Astrocyte of the spinal cord (primary cell): ENCODE data around the gene CPA4.

Source experiments
- DNase-seq: peaks from one replicate; pipeline ENCODE4 v3.0.0; 2011; ENCODE audit warnings: low read depth, low spot score
- H3K4me3 ChIP-seq: 2 replicates; pipeline ENCODE4 v1.5.1; 2011; ENCODE audit warnings: low read depth, mild to moderate bottlenecking, low read length, moderate library complexity
- in situ Hi-C: cut with HindIII; loops from 2 replicates; pipeline ENCODE4 v1.10.0; 2017; ENCODE audit warnings: low sequenced_read_pairs
- TF ChIP-seq, protein P1 (sequence below): IDR thresholded peaks from 2 replicates; pipeline ENCODE4 v1.5.1; 2012; ENCODE audit warnings: low read depth, mild to moderate bottlenecking, low read length, inconsistent platforms

CPA4 gene

GRCh38 chr7:130350945-130351790 lies 58.2 kb downstream of the CPA4 start:
- TF ChIP-seq, protein P1, sequence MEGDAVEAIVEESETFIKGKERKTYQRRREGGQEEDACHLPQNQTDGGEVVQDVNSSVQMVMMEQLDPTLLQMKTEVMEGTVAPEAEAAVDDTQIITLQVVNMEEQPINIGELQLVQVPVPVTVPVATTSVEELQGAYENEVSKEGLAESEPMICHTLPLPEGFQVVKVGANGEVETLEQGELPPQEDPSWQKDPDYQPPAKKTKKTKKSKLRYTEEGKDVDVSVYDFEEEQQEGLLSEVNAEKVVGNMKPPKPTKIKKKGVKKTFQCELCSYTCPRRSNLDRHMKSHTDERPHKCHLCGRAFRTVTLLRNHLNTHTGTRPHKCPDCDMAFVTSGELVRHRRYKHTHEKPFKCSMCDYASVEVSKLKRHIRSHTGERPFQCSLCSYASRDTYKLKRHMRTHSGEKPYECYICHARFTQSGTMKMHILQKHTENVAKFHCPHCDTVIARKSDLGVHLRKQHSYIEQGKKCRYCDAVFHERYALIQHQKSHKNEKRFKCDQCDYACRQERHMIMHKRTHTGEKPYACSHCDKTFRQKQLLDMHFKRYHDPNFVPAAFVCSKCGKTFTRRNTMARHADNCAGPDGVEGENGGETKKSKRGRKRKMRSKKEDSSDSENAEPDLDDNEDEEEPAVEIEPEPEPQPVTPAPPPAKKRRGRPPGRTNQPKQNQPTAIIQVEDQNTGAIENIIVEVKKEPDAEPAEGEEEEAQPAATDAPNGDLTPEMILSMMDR = no peak
- in situ Hi-C loops = no loop called here
- no peak overlapping the region for H3K4me3 ChIP-seq
- no peak for DNase-seq

DNA sequence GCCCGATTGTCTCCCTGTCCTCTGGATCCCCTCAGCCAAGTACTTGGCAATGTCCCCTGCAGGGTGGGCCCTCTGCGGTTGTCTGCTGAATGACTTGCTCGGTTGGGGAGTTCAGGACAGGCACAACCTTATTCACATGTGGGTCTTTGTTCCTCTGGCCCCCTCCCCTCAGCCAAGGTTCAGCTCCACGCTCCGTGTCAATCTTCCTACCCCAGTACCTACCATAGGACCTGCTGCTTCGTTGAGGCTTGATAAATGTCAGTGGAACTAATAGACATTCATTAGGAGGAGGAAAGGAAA lies 58.8 kb downstream of the CPA4 start:
- TF ChIP-seq, protein P1 = no peak
- H3K4me3 ChIP-seq = no peak overlapping the region
- DNase-seq = no peak
- in situ Hi-C loops = no loop called here

DNA sequence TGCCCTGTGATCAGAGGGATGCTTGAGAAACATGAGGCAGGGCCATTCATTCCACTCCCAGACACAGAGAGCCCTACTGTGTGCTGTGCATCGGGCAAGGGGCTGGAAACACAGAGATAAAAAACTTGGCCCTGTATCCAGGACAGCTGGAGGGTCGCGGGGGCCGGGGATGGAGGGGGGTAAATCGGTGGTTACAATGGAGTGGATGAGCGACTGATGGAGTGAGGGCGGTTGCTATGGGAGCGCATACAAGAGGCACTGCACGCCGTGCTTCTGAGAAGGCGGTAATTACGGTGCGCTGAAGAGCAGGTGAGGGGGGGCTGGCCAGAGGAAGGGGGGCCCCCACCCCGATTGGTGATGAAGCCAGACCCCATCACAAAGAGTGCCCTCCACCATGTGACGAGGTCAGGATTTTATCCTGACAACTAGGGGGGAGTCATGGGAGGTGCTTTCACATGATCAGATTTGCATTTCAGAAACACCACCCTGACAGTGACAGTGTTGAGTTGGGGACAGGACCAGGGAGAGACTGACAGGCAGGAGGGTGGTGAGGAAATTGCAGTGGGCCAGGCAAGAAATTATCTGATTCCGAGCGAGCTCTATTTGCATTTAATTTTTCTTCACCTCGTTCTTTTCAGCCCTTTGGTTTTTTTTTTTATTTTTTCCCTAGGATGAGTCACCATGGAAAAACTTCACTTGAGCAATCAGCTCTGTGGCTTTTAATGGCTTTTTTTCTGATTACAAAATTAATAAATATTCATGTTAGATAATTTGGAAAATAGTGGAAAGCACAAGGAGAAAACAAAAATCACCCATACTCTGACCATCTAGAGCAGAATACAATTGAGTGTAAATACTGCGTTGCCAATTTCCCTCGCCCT lies 59.5 kb downstream of the CPA4 start:
- in situ Hi-C loops = no loop called here
- DNase-seq = peak; percentile 74
- TF ChIP-seq, protein P1 = no peak
- H3K4me3 ChIP-seq = peak overlapping the region; percentile 14

- in situ Hi-C loops = no loop called here
- TF ChIP-seq, protein P1 = no peak
Measured at GRCh38 chr7:130353196-130353595, 60.2 kb downstream of the CPA4 start.

DNA sequence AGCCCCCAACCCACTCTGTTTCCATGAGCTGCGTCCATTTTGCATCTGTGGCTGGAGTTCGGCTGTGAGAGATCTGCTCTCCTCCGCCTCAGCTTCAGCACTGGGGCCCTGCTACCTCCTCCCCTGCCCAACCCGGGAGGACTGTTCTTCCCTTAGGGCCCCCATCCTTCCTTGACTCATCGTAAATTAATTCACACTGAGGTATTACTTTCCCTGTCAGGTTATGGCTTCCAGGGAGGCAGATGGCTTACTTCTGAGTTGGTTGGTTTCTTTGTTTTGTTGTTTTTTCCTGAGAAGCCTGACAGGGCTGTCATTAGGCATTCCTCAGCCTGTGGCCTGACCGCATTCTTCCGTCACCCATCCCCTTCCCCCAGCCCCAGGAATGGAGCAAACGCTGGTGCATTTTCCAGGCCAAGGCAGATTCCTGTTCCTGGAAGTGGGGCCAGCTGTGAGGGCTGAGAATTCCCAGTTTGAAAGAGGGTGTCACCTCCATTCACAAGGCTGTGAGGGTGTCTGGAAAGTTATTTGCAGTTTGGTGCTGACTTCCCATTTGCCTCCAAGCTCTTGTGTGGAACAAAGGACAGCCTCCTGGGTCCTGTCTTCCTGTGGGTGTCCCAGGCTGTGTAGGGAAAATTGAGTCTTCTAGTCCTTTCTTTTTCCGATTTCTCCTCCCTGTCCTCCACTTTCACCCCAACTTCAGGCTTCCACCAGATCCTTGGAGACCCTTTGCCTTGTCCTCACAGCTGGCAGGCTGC lies 63.3 kb downstream of the CPA4 start:
- TF ChIP-seq, protein P1 = no peak
- H3K4me3 ChIP-seq = no peak overlapping the region
- peak; percentile 98 for DNase-seq
- in situ Hi-C loops = no loop called here

More at GRCh38 chr7:130353196-130353595, 60.2 kb downstream of the CPA4 start:
- no peak for DNase-seq
- H3K4me3 ChIP-seq = no peak overlapping the region
